Measurements from ENCODE around the gene TAGLN2. TPM values are rescaled to one million over a fixed set of nuclear protein-coding genes. Genes with fewer than 3 reads are reported as not detected.

The TAGLN2 gene
- total and polyA plus RNA-seq, 9 of the 15 experiments (the other 6 are each of a cell fraction or from before 2014, with no cell fraction given), result 192 to 683 (median 455) TPM

- DNase-seq (ENCODE audit: extremely low read depth in 1 of 4, low spot score in 3 of 4) (peak; percentile 73 to 83 (median 80)), ATAC-seq (peak; percentile 70), FAIRE-seq (peak; percentile 52)
- no TSS peak for BruUV-seq (replicated peaks)
- Histone ChIP-seq H3K9me3 (replicated peaks; ENCODE audit: control insufficient read depth, insufficient read depth, low read depth, low read length) (no peaks in the 10 kb centered on the region), H3K36me3 (ENCODE audit: control insufficient read depth, insufficient read depth, low read length) (no peaks in the 10 kb centered on the region), H3K4me3 (peak overlapping the region; percentile 14; the same call in 1 of the 2 replicates), H3K9ac (ENCODE audit: insufficient read depth in 1 of 2, low read depth in 2 of 2, low read length in 2 of 2) (peak overlapping the region in 1 of 2 experiments; percentile 76; a peak in 1 of 4 replicates), H3K79me2 (ENCODE audit: control insufficient read depth, insufficient read depth, low read length) (peaks cover 12% of the 10 kb centered on the region), H3K4me2 (ENCODE audit: insufficient read depth, low read length) (peak overlapping the region; percentile 71), H3K9me1 (ENCODE audit: control insufficient read depth, insufficient read depth, low read length) (no peaks in the 10 kb centered on the region), H3K4me1 (replicated peaks in 1 of 2; ENCODE audit: control insufficient read depth in 2 of 2, insufficient read depth in 2 of 2, low read length in 2 of 2) (peaks cover 4 to 59% of the 10 kb centered on the region in 2 experiments; a peak in 3 of 5 replicates), H3K27ac (ENCODE audit: extremely low read depth, low read depth, low read length) (no peak overlapping the region), H3K27me3 (ENCODE audit: control insufficient read depth in 2 of 2, insufficient read depth in 2 of 2, low read length in 2 of 2) (peaks cover 5 to 33% of the 10 kb centered on the region in 2 experiments; a peak in 3 of 5 replicates), H2AFZ (ENCODE audit: low read depth, low read length) (peak overlapping the region; percentile 94), H4K20me1 (replicated peaks; ENCODE audit: control insufficient read depth, insufficient read depth, low read length) (no peaks in the 10 kb centered on the region)
- in situ Hi-C loops (cut with MboI), result no loop called here
- WGBS (ENCODE audit: insufficient coverage, low coverage, missing lambda C conversion rate), result 10% methylated on average over 43 of the region's 48 CpGs
- ChIA-PET CTCF (ENCODE audit: low intra/inter-chr PET ratio) (no interaction called here), POLR2A (interaction anchor here (0.7 to 1.7 kb wide), 6 partner anchors 8 to 102 kb away, joined by 3 to 7 read pairs (median 4); partner anchors contain the start of gene PIGM)
- intact Hi-C loops (cut with micrococcal nuclease), result loop anchor here (10.0 kb wide), 2 partner anchors 95 to 335 kb away; partner anchors contain the start of gene DCAF8
- TF ChIP-seq RBBP5 (IDR thresholded peaks at IDR 0.05; ENCODE audit: borderline replicate concordance, insufficient read depth, low read length, poor library complexity, severe bottlenecking), result peak; percentile 30
- TF ChIP-seq ZNF121 (CRISPR knock-in tag; conservative IDR thresholded peaks at IDR 0.05), result no peak
- TF ChIP-seq ZKSCAN8 (CRISPR knock-in tag; IDR thresholded peaks at IDR 0.05), result no peak
- no peak for TF ChIP-seq CAMTA2 (CRISPR knock-in tag; conservative IDR thresholded peaks at IDR 0.05)
- no peak for TF ChIP-seq ZNF212 (CRISPR knock-in tag; IDR thresholded peaks at IDR 0.05)
- TF ChIP-seq HDAC6 (IDR thresholded peaks at IDR 0.05; ENCODE audit: low read depth, low read length), result no peak
- TF ChIP-seq KDM2B (CRISPR knock-in tag; IDR thresholded peaks at IDR 0.05), result no peak
- TF ChIP-seq TFE3 (CRISPR knock-in tag; IDR thresholded peaks at IDR 0.05), result no peak
- TF ChIP-seq ZBTB9 (CRISPR knock-in tag; IDR thresholded peaks at IDR 0.05), result no peak
- TF ChIP-seq NEUROD1 (IDR thresholded peaks at IDR 0.05; ENCODE audit: borderline replicate concordance, low read depth, low read length, partially characterized antibody), result peak; percentile 72
- no peak for TF ChIP-seq HDAC8 (tag; IDR thresholded peaks at IDR 0.05)
- TF ChIP-seq FUS (optimal IDR thresholded peaks at IDR 0.05; ENCODE audit: low read depth, low read length), result no peak
- TF ChIP-seq HMBOX1 (IDR thresholded peaks at IDR 0.05), result no peak
- TF ChIP-seq CBFA2T2 (conservative IDR thresholded peaks at IDR 0.05), result no peak; the same call in 1 of the 2 replicates
- TF ChIP-seq DLX4 (CRISPR knock-in tag; IDR thresholded peaks at IDR 0.05), result no peak
These were observed 4.1 kb upstream of the TAGLN2 start for GRCh38 chr1:159929155-159930051.
